ENCODE data around the gene CNTN4. TPM values are rescaled to one million over a fixed set of nuclear protein-coding genes. Genes with fewer than 3 reads are reported as not detected.

The CNTN4 gene
- total and polyA plus RNA-seq, 2 experiments from 2014 or later, result 0.91 to 4.0 TPM

GRCh38 chr3:2853651-2854050 is 755.0 kb downstream of the CNTN4 start (continued):
- TF ChIP-seq ZNF462 (CRISPR knock-in tag; IDR thresholded peaks at IDR 0.05) (no peak), ETS1 (IDR thresholded peaks at IDR 0.05) (no peak)

- DNase-seq (ENCODE audit: low spot score) (peak; percentile 57), ATAC-seq (no peak)
- Histone ChIP-seq H3K4me2 (no peak overlapping the region), H3F3A (replicated peaks; ENCODE audit: low read depth) (no peaks in the 10 kb centered on the region), H3K27ac (ENCODE audit: low read depth) (no peak overlapping the region), H3K36me3 (ENCODE audit: insufficient read depth) (no peaks in the 10 kb centered on the region), H3K9me2 (ENCODE audit: insufficient read depth) (no peaks in the 10 kb centered on the region), H3K79me2 (replicated peaks; ENCODE audit: insufficient read depth) (no peaks in the 10 kb centered on the region), H4K20me1 (replicated peaks; ENCODE audit: insufficient read depth) (no peaks in the 10 kb centered on the region), H3K27me3 (ENCODE audit: insufficient read depth) (no peaks in the 10 kb centered on the region), H3K4me1 (ENCODE audit: insufficient read depth) (no peaks in the 10 kb centered on the region), H3K4me3 (no peak overlapping the region), H2AFZ (peak overlapping the region; percentile 84)
- TF ChIP-seq EZH2phosphoT487 (IDR thresholded peaks at IDR 0.05; ENCODE audit: unreplicated experiment) (no peak), CTCF (conservative IDR thresholded peaks at IDR 0.05; ENCODE audit: low read depth in 2 of 2) (peak; percentile 36 to 40)
- H3K36me3 Mint-ChIP-seq (ENCODE audit: low read depth), result peaks cover 41% of the 10 kb centered on the region
- H3K4me3 Mint-ChIP-seq, result no peak overlapping the region
- H3K4me1 Mint-ChIP-seq, result no peaks in the 10 kb centered on the region
- H3K27me3 Mint-ChIP-seq (ENCODE audit: insufficient read depth, low read depth, poor library complexity), result peaks cover 3% of the 10 kb centered on the region
- H3K27ac Mint-ChIP-seq, result no peak overlapping the region
- peaks cover 98% of the 10 kb centered on the region for H3K9me3 Mint-ChIP-seq
Observed at GRCh38 chr3:2856138-2857133, 757.8 kb downstream of the CNTN4 start.

All from GM23338 (cell line).